Transverse colon (tissue), 4 donors: ENCODE measurements around the gene MRAS.

Experiments
- CTCF ChIP-seq, 5 experiments: fragments of 200-600 bp in 3 of 5; fragments of 450-650 bp in 2 of 5; sonication (generic) in 3 of 5; IDR thresholded peaks; 1 replicate in 2 of 5; 2 replicates in 3 of 5; pipeline ENCODE4 v1.5.1; 2016 to 2017; ENCODE audit warnings: antibody characterized with exemption in 5 of 5, inconsistent platforms in 3 of 5, mild to moderate bottlenecking in 2 of 5, moderate library complexity in 1 of 5
- EP300 ChIP-seq: sonication (generic); formaldehyde crosslinking; IDR thresholded peaks from one replicate; pipeline ENCODE4 v1.6.1; 2017; ENCODE audit warnings: antibody characterized with exemption, low read depth
- POLR2A ChIP-seq: fragments of 450-650 bp; IDR thresholded peaks from one replicate; pipeline ENCODE4 v1.6.1; 2016; ENCODE audit warnings: antibody characterized with exemption, mild to moderate bottlenecking, moderate library complexity
- POLR2AphosphoS5 ChIP-seq, 3 donors: sonication (generic); formaldehyde crosslinking; IDR thresholded peaks; one replicate each; pipeline ENCODE4 v1.6.1; 2016; ENCODE audit warnings: antibody characterized with exemption in 3 of 3

- TF ChIP-seq CTCF (IDR thresholded peaks at IDR 0.05) (no peak), POLR2A (no peak), POLR2AphosphoS5 (IDR thresholded peaks at IDR 0.05) (no peak), EP300 (no peak)
Observed at GRCh38 chr3:138336454-138336999, 11.9 kb upstream of the MRAS start.
